ENCODE results near the gene AGPAT4. TPM values are rescaled to one million over a fixed set of nuclear protein-coding genes. Genes with fewer than 3 reads are reported as not detected.

The AGPAT4 gene
- polyA plus RNA-seq, 1 of the 3 experiments (the other 2 are of a cell fraction): 3.9 TPM

- Histone ChIP-seq H3K4me2 (no peak overlapping the region), H3K9me3 (no peaks in the 10 kb centered on the region), H4K20me1 (ENCODE audit: insufficient read depth) (no peaks in the 10 kb centered on the region), H3K36me3 (replicated peaks in 1 of 2; ENCODE audit: control insufficient read depth in 1 of 2, insufficient read depth in 2 of 2, low read length in 1 of 2) (peaks cover 40 to 55% of the 10 kb centered on the region in 2 experiments), H3K27me3 (ENCODE audit: insufficient read depth) (no peaks in the 10 kb centered on the region), H3F3A (replicated peaks; ENCODE audit: insufficient read depth) (no peaks in the 10 kb centered on the region), H3K9ac (no peak overlapping the region), H3K4me3 (ENCODE audit: low read depth in 2 of 2, low read length in 1 of 2) (no peak overlapping the region), H3K4me1 (ENCODE audit: control insufficient read depth in 1 of 2, insufficient read depth in 2 of 2, low read depth in 1 of 2, low read length in 1 of 2) (peaks cover 0 to 7% of the 10 kb centered on the region in 2 experiments; a peak in 1 of 4 replicates), H3K79me2 (ENCODE audit: insufficient read depth) (no peaks in the 10 kb centered on the region), H3K27ac (ENCODE audit: low read depth in 2 of 2, low read length in 1 of 2) (no peak overlapping the region), H2AFZ (ENCODE audit: low read depth) (no peak overlapping the region), H3K9me2 (no peaks in the 10 kb centered on the region)
- TF ChIP-seq, protein P1, sequence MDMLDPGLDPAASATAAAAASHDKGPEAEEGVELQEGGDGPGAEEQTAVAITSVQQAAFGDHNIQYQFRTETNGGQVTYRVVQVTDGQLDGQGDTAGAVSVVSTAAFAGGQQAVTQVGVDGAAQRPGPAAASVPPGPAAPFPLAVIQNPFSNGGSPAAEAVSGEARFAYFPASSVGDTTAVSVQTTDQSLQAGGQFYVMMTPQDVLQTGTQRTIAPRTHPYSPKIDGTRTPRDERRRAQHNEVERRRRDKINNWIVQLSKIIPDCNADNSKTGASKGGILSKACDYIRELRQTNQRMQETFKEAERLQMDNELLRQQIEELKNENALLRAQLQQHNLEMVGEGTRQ (IDR thresholded peaks at IDR 0.05; ENCODE audit: borderline replicate concordance, low read depth, low read length): no peak
- no peak for TF ChIP-seq CHD2 (IDR thresholded peaks at IDR 0.05; ENCODE audit: low read length, partially characterized antibody)
- no peak for TF ChIP-seq GABPA (IDR thresholded peaks at IDR 0.05; ENCODE audit: low read depth)
- no peak for TF ChIP-seq TEAD4 (IDR thresholded peaks at IDR 0.05; ENCODE audit: borderline replicate concordance, insufficient read depth)
- no peak for TF ChIP-seq FOSL2 (IDR thresholded peaks at IDR 0.05; ENCODE audit: borderline replicate concordance, low read depth)
- POLR2A ChIA-PET: no interaction called here
- CTCF ChIA-PET: interaction anchor here (1.2 to 1.6 kb wide), 2 partner anchors 113 to 269 kb away, joined by 3 to 6 read pairs; no protein-coding TSS in a partner anchor
- DNase-seq: no peak
Measured at GRCh38 chr6:161104966-161105365, 168.9 kb downstream of the AGPAT4 start.

GRCh38 chr6:161103475-161103874 lies 170.4 kb downstream of the AGPAT4 start:
- no peaks in the 10 kb centered on the region for H3K9me3 ChIP-seq

More at GRCh38 chr6:161103475-161103874, 170.4 kb downstream of the AGPAT4 start:
- ChIA-PET POLR2A (no interaction called here), CTCF (interaction anchor here (3.4 kb wide), 1 partner anchor 273 kb away, joined by 18 read pairs; no protein-coding TSS in a partner anchor)
- Histone ChIP-seq H3K36me3 (replicated peaks in 1 of 2; ENCODE audit: control insufficient read depth in 1 of 2, insufficient read depth in 2 of 2, low read length in 1 of 2) (peaks cover 27 to 51% of the 10 kb centered on the region in 2 experiments), H3K27ac (ENCODE audit: low read depth in 2 of 2, low read length in 1 of 2) (no peak overlapping the region), H3F3A (replicated peaks; ENCODE audit: insufficient read depth) (no peaks in the 10 kb centered on the region), H3K4me1 (ENCODE audit: control insufficient read depth in 1 of 2, insufficient read depth in 2 of 2, low read depth in 1 of 2, low read length in 1 of 2) (peaks cover 0 to 7% of the 10 kb centered on the region in 2 experiments; a peak in 1 of 4 replicates), H2AFZ (ENCODE audit: low read depth) (no peak overlapping the region), H3K4me2 (no peak overlapping the region), H3K4me3 (ENCODE audit: low read depth in 2 of 2, low read length in 1 of 2) (no peak overlapping the region), H4K20me1 (ENCODE audit: insufficient read depth) (no peaks in the 10 kb centered on the region), H3K79me2 (ENCODE audit: insufficient read depth) (no peaks in the 10 kb centered on the region), H3K27me3 (ENCODE audit: insufficient read depth) (no peaks in the 10 kb centered on the region), H3K9me2 (no peaks in the 10 kb centered on the region), H3K9ac (no peak overlapping the region)
- DNase-seq: no peak
- WGBS (ENCODE audit: low lambda C conversion rate): 98% methylated on average over 4 of the region's 4 CpGs
- TF ChIP-seq GABPA (IDR thresholded peaks at IDR 0.05; ENCODE audit: low read depth) (no peak), FOXM1 (IDR thresholded peaks at IDR 0.05; ENCODE audit: low read depth) (no peak), TCF12 (IDR thresholded peaks at IDR 0.05) (no peak), JUND (IDR thresholded peaks at IDR 0.05) (no peak), MXI1 (IDR thresholded peaks at IDR 0.05; ENCODE audit: low read depth, low read length) (no peak), POLR2AphosphoS5 (IDR thresholded peaks at IDR 0.05; ENCODE audit: low read depth, low read length) (no peak), CTCF (IDR thresholded peaks at IDR 0.05) (no peak), NRF1 (IDR thresholded peaks at IDR 0.05; ENCODE audit: low read depth, low read length) (no peak), IRF3 (IDR thresholded peaks at IDR 0.05; ENCODE audit: low read depth, low read length) (no peak), ELF1 (IDR thresholded peaks at IDR 0.05) (no peak), FOSL2 (IDR thresholded peaks at IDR 0.05; ENCODE audit: borderline replicate concordance, low read depth) (no peak)
- TF ChIP-seq, protein P2, sequence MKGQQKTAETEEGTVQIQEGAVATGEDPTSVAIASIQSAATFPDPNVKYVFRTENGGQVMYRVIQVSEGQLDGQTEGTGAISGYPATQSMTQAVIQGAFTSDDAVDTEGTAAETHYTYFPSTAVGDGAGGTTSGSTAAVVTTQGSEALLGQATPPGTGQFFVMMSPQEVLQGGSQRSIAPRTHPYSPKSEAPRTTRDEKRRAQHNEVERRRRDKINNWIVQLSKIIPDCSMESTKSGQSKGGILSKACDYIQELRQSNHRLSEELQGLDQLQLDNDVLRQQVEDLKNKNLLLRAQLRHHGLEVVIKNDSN (IDR thresholded peaks at IDR 0.05; ENCODE audit: borderline replicate concordance, low read depth): no peak
